Psoas muscle (tissue), 8 donors: ENCODE data around the gene YWHAQ. TPM values are rescaled to one million over a fixed set of nuclear protein-coding genes. Genes with fewer than 3 reads are reported as not detected.

Source experiments
- ATAC-seq, 4 donors: fragments of 200-7000 bp; cut with Tn5 transposase; one replicate each; pipeline ENCODE4 v1.9.1; 2020; ENCODE audit warnings: moderate library complexity in 3 of 4, mild to moderate bottlenecking in 2 of 4
- DNase-seq, 2 donors: peaks; one replicate each; pipeline ENCODE4 v3.0.0-alpha.2; 2020
- H3K27ac ChIP-seq: fragments of 200-600 bp; one replicate; pipeline ENCODE4 v1.8.0; 2022
- H3K27me3 ChIP-seq, 3 donors: fragments of 200-600 bp in 1 of 3; one replicate each; pipeline versions ENCODE4 v1.6.1 to v1.8.0; 2013 to 2022; ENCODE audit warnings: low read length in 2 of 3, mild to moderate bottlenecking in 2 of 3, moderate library complexity in 1 of 3; ENCODE audit not compliant: insufficient read depth in 3 of 3
- H3K36me3 ChIP-seq, 2 donors: fragments of 200-600 bp in 1 of 2; one replicate each; pipeline versions ENCODE4 v1.6.1 to v1.8.0; 2013 to 2022; ENCODE audit warnings: low read depth in 1 of 2, mild to moderate bottlenecking in 1 of 2, moderate library complexity in 1 of 2; ENCODE audit not compliant: insufficient read depth in 1 of 2
- H3K4me1 ChIP-seq: fragments of 200-600 bp; one replicate; pipeline ENCODE4 v1.8.0; 2022
- H3K4me3 ChIP-seq: fragments of 200-600 bp; one replicate; pipeline ENCODE4 v1.8.0; 2022; ENCODE audit warnings: mild to moderate bottlenecking
- H3K9me3 ChIP-seq: fragments of 200-600 bp; one replicate; pipeline ENCODE4 v1.8.0; 2022
- CTCF ChIP-seq: fragments of 200-600 bp; IDR thresholded peaks from one replicate; pipeline ENCODE4 v1.8.0; 2022; ENCODE audit warnings: antibody characterized with exemption
- WGBS, 3 donors: extraction: QIAGEN DNeasy Blood & Tissue Kit; methylation state at CpG; one replicate each; pipeline versions ENCODE4 v1.1.6 to v1.1.7; 2013; 5-methylcytosine and 5-hydroxymethylcytosine counted together
- intact Hi-C, 2 donors: fragments of 100-400 bp; cut with DNase I; formaldehyde crosslinking; loops; one replicate each; pipeline versions ENCODE4 v1.11.0 to v1.14.2; 2022
- polyA plus RNA-seq, 3 donors: library from polyadenylated mRNA; stranded (reverse); fragments of 200-250 nt; gene quantifications; one replicate each; pipeline ENCODE4 v1.2.3, GENCODE V29; 2013
- total RNA-seq, 4 donors: library from RNA; stranded (reverse); fragmentation: NEBNext Ultra II Directional in 2 of 4; extraction: Animal tissue kit (Norgen Biotek cat#: 25700) in 2 of 4; gene quantifications; one replicate each; pipeline versions ENCODE4 v1.2.1 to v1.2.4, GENCODE V29; 2021 to 2023
- donor health status: healthy with polysubstance abuse.
- donor health status: DM: no; HTN: no; CAD: no; lungs with moderate emphysema.
- donor health status: Bipolar disorder and iron deficiency.
- donor health status: healthy.
- donor health status: DM: yes; HTN: yes; CAD: no.
- donor health status: DM: no; HTN: no; CAD: no.
- donor health status: DM: no; HTN: no; CAD: no.
- donor health status: DM: yes; HTN: yes; CAD: no.

The YWHAQ gene
- total and polyA plus RNA-seq, 7 donors: 41.5 to 74.7 (median 57.3) TPM

- H3K27ac ChIP-seq: peak overlapping the region; percentile 27
Observed at GRCh38 chr2:9558948-9559381, 71.8 kb downstream of the YWHAQ start.

GRCh38 chr2:9556121-9556743, 74.6 kb downstream of the YWHAQ start:
- no peaks in the 10 kb centered on the region for H3K36me3 ChIP-seq
- ATAC-seq (peak; percentile 61 to 74 (median 72)), DNase-seq (no peak)
- intact Hi-C loops: loop anchor here (5.0 kb wide), 2 partner anchors 71 to 201 kb away; no protein-coding TSS in a partner anchor
- no peaks in the 10 kb centered on the region for H3K9me3 ChIP-seq
- 0 to 1% (median 1%) methylated on average over 17 to 32 of the region's 32 CpGs for WGBS, 3 donors
- TF ChIP-seq CTCF: no peak
- peak overlapping the region; percentile 93 for H3K4me3 ChIP-seq
- peaks cover 42% of the 10 kb centered on the region for H3K4me1 ChIP-seq
- peak overlapping the region; percentile 96 for H3K27ac ChIP-seq
- H3K27me3 ChIP-seq: no peaks in the 10 kb centered on the region

More at GRCh38 chr2:9558948-9559381, 71.8 kb downstream of the YWHAQ start:
- no peak for ATAC-seq
- no peaks in the 10 kb centered on the region for H3K36me3 ChIP-seq
- no peaks in the 10 kb centered on the region for H3K27me3 ChIP-seq
- intact Hi-C loops: loop anchor here (5.0 kb wide), 2 partner anchors 68 to 198 kb away; no protein-coding TSS in a partner anchor
- H3K9me3 ChIP-seq: no peaks in the 10 kb centered on the region
- H3K4me1 ChIP-seq: peaks cover 14% of the 10 kb centered on the region
- DNase-seq: no peak
- no peak for TF ChIP-seq CTCF
- WGBS, 3 donors: 82 to 96% (median 86%) methylated on average over 1 of the region's 1 CpG
- H3K4me3 ChIP-seq: no peak overlapping the region

GRCh38 chr2:9555297-9556120, 75.3 kb downstream of the YWHAQ start, which contains the start of gene ADAM17:
TSS of gene ADAM17 (minus strand) at chr2:9555830. CDS start at chr2:9555605, 225 bp downstream.
- TF ChIP-seq CTCF: peak; percentile 25
- peak; percentile 98 for DNase-seq
- intact Hi-C loops: loop anchor here (2.0 to 5.0 kb wide), 3 partner anchors 72 to 202 kb away; no protein-coding TSS in a partner anchor
- peaks cover 47% of the 10 kb centered on the region for H3K4me1 ChIP-seq
- no peaks in the 10 kb centered on the region for H3K27me3 ChIP-seq
- peak within 1 kb of the TSS; percentile 96 for H3K27ac ChIP-seq
- no peaks in the 10 kb centered on the region for H3K36me3 ChIP-seq
- H3K4me3 ChIP-seq: peak within 1 kb of the TSS; percentile 93
- H3K9me3 ChIP-seq: no peaks in the 10 kb centered on the region
- peak; percentile 93 to 97 (median 94) for ATAC-seq
- 0% methylated on average over 69 to 72 of the region's 73 CpGs for WGBS, 3 donors

DNA sequence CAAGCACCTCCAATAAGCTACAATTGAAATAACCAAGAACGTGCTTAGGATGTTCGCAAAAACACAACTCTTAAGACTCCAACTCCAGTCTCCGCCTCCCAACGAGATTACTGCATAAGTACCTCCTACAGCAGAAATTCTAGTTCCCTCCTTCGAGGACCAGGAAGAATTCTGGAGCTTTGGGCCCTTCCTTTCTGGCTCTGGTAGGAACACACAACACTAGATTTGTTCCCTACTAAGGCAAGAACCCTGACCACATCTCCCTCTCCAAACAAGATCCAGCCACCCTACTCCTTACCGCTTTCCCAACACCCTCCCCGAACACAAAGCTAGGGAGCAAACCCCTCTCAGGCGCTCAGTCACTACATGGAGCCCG, 75.9 kb downstream of the YWHAQ start:
- no peak for ATAC-seq

More for the DNA sequence above, 75.9 kb downstream of the YWHAQ start:
- Histone ChIP-seq H3K27ac (peak overlapping the region; percentile 96), H3K36me3 (no peaks in the 10 kb centered on the region), H3K27me3 (no peaks in the 10 kb centered on the region), H3K9me3 (no peaks in the 10 kb centered on the region), H3K4me3 (peak overlapping the region; percentile 93), H3K4me1 (peaks cover 53% of the 10 kb centered on the region)
- no peak for TF ChIP-seq CTCF
- WGBS, 3 donors: 1 to 2% (median 2%) methylated on average over 9 of the region's 9 CpGs
- intact Hi-C loops: loop anchor here (2.0 to 5.0 kb wide), 3 partner anchors 72 to 202 kb away; no protein-coding TSS in a partner anchor
- no peak for DNase-seq
